ENCODE results near the gene NTSR1.

NTSR1 gene

DNA sequence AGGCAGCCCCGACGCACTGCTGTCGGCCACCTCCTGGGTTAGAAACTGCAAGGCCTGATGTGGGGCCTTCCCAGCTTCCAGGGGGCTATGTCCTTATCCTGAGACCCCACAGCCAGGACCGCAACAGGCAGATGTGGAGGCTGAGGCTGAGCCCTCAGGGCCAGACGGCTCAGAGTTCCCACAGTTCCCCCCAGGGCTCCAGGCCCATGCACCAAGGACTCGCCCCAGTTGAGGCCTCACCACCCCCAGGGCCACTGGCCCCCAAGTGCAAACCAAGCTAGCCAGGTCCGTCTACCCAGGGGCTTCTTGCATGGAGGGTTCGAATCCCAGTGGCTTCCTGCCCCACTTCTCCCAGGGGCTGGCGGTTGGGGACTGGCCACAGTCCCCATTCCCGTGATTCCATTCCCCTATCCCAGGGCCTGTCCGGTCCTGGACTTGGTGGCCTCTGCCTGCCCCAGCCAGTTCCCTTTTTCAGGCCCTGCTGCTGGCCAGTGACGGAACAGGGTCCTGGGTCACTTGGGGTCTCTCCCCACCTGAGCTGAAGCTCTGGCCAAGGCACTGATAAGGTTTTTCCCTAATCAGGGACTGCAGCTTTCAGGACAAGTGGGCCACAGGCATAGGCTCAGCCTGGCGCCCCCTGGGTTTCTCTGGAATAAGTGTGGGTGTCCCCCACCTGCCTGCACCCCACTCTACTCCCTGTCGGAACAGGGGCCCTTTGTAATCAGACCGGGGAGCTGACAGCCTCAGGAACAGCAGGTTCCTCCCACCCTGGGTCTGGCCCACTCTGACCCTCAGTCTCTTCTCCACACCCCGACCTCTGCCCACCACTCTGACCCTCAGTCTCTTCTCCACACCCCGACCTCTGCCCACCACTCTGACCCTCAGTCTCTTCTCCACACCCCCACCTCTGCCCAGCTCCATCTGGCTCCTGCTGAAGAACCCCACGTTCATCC is 44.3 kb upstream of the NTSR1 start:
- no peak overlapping the region for H3K27ac ChIP-seq
- TF ChIP-seq, protein P1, sequence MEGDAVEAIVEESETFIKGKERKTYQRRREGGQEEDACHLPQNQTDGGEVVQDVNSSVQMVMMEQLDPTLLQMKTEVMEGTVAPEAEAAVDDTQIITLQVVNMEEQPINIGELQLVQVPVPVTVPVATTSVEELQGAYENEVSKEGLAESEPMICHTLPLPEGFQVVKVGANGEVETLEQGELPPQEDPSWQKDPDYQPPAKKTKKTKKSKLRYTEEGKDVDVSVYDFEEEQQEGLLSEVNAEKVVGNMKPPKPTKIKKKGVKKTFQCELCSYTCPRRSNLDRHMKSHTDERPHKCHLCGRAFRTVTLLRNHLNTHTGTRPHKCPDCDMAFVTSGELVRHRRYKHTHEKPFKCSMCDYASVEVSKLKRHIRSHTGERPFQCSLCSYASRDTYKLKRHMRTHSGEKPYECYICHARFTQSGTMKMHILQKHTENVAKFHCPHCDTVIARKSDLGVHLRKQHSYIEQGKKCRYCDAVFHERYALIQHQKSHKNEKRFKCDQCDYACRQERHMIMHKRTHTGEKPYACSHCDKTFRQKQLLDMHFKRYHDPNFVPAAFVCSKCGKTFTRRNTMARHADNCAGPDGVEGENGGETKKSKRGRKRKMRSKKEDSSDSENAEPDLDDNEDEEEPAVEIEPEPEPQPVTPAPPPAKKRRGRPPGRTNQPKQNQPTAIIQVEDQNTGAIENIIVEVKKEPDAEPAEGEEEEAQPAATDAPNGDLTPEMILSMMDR (conservative IDR thresholded peaks at IDR 0.05) = no peak
- TF ChIP-seq ZFX (IDR thresholded peaks at IDR 0.05) = no peak

DNA sequence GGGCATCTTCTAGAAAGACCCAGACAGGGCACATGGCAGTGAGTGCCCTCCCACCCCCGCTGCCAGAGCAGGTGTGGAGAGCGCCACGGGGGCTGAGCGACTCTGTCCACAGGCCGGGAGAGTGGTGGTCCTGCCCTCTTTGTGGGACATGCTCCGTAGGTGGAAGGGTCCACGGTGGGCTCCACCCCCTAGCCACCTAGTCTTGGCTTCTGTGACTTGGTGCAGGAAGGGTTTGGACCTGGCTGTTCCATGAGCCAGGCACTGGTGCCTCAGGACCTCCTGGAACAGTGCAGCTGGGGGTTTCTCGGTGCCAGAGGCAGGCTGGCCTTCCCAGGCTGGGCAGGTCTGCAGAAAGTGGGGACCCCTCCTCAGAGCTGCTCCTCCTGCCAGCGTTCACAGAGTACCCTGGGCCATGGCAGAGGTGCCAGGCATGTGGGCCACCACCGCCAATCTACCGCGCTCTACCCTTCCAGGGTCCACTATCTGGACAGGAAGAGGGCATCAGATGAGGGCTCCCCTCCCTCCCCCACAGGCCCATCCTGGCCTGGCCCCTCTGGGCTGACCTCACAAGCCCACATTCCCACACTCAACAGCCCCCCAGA is 43.4 kb upstream of the NTSR1 start:
- TF ChIP-seq, protein P1 (conservative IDR thresholded peaks at IDR 0.05) = no peak
- no peak for TF ChIP-seq ZFX (IDR thresholded peaks at IDR 0.05)
- no peak overlapping the region for H3K27ac ChIP-seq

DNA sequence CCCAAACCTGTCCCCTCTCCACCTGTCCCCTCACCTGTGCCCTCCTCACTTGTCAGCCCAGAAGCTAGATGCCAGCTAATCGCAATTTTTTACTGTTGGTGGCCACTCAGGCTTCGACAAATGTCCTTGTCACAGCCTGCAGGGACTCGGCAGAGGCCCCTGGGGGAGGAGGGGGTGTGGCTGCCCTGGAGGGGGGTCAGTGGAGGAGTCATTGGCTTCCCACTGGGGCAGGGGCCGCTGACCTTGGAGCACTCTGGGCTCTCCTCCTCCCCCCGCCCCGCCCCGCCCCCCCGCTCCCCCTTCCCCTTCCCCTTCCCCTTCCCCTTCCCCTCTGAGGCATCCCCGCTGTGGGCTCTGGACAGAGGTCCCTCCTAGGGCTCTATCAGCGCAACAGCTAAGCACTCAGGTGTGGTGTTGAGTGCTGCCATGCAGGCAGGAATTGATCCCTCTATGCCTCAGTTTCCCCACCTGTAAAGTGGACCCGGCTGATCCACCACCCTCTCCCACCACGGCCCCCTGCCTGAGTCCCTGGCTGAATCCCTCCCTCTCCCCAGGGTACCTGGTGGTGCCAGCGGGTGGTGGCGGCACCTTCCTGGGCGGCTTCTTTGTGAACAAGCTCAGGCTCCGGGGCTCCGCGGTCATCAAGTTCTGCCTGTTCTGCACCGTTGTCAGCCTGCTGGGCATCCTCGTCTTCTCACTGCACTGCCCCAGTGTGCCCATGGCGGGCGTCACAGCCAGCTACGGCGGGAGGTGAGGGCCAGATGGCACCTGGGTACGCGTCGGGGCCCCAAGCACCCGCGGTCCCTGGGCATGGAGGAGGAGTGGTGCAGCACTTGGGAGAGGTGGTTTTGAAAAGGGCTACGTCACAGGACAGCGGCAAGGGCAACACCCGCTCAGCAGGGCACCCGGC is 42.6 kb upstream of the NTSR1 start:
- TF ChIP-seq, protein P1 (conservative IDR thresholded peaks at IDR 0.05) = no peak
- TF ChIP-seq ZFX (IDR thresholded peaks at IDR 0.05) = no peak
- no peak overlapping the region for H3K27ac ChIP-seq

DNA sequence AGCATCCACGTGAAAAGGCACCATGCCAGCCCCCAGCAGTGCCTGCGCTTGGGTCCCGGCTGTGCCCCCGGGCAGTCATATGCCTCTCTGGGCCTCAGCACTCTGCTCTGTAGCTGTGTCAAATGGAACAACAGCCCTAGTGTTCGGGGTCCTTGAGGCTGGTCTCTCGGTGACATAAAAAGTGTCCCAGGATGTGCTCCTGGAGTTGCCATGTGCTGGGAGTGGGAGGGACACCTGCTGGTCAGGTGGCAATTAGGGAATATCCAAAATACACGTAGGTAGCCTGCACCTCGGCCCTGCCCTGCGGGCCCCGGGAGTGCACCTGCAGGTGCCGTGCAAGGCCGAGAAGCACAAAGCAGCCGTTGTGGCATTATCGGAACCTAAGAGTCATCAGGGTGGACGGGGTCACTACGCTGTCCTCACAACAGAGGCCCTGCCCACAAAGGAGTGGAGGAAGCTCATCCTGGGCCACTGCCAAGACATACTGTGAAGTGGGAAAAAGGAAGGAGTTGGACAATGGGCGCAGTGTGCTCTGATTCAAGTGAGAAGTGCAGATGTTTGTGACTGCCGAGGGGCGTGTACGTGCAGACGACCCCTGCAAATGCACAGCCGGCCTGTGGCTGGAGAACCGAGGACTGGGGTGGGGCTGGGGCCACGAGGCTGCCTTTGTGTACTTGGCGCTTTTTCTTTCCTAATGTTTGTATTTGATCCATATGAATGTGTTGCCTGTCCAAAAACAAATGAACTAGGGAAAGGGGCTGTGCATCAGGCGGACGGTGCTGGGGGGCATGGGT is 41.7 kb upstream of the NTSR1 start:
- no peak overlapping the region for H3K27ac ChIP-seq
- TF ChIP-seq, protein P1 (conservative IDR thresholded peaks at IDR 0.05) = no peak
- no peak for TF ChIP-seq ZFX (IDR thresholded peaks at IDR 0.05)

DNA sequence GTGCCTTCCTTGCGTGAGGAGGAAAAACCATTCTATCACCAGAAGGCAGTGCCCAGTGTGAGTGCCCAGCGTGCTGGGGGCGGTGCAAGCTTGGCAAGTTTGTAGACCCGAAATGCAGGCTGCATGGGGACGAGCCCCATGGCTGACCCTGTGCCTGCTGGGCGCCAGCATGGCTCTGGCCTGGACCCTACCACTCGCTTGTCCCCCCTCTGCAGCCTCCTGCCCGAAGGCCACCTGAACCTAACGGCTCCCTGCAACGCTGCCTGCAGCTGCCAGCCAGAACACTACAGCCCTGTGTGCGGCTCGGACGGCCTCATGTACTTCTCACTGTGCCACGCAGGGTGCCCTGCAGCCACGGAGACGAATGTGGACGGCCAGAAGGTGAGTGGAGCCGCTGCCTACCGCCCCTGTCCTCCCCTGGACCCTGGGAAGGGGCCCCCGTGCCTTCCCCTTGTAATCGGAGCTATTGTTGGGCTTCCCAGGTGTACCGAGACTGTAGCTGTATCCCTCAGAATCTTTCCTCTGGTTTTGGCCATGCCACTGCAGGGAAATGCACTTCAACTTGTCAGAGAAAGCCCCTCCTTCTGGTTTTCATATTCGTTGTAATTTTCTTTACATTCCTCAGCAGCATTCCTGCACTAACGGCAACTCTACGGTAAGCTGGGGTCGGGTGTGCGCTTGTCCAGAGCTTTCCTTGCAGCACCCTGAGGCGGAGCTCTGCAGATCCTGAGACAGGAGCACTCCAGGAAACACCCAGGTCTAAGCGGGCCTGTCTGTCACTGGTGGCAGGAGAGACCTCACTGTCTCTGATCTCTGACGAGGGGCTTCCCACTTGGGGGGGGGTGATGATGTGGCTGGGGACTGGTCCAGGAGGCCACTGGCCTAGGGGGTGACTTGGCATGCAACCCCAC is 40.9 kb upstream of the NTSR1 start:
- TF ChIP-seq, protein P1 (conservative IDR thresholded peaks at IDR 0.05) = no peak
- no peak for TF ChIP-seq ZFX (IDR thresholded peaks at IDR 0.05)
- H3K27ac ChIP-seq = no peak overlapping the region

Measured in C4-2B (cell line).